ENCODE data around the gene SCARB2.

DNA sequence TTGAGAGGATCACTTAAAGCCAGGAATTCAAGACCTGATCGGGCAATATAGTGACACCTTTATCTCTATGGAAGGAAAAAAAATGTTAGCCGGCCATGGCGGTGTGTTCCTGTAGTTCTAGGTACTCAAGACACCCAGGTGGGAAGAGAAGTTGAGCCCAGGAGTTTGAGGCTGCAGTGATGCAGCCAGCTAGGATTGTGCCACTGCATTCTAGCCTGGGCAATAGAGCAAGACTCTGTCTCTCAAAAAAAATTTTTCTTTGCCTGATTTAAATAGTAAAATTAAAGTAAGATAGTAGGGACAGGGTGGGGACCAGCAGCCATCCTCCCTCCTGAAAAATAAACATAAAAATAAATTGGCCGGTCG lies 21.0 kb upstream of the SCARB2 start:
- TF ChIP-seq, protein P1, sequence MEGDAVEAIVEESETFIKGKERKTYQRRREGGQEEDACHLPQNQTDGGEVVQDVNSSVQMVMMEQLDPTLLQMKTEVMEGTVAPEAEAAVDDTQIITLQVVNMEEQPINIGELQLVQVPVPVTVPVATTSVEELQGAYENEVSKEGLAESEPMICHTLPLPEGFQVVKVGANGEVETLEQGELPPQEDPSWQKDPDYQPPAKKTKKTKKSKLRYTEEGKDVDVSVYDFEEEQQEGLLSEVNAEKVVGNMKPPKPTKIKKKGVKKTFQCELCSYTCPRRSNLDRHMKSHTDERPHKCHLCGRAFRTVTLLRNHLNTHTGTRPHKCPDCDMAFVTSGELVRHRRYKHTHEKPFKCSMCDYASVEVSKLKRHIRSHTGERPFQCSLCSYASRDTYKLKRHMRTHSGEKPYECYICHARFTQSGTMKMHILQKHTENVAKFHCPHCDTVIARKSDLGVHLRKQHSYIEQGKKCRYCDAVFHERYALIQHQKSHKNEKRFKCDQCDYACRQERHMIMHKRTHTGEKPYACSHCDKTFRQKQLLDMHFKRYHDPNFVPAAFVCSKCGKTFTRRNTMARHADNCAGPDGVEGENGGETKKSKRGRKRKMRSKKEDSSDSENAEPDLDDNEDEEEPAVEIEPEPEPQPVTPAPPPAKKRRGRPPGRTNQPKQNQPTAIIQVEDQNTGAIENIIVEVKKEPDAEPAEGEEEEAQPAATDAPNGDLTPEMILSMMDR (IDR thresholded peaks at IDR 0.05): no peak
- TF ChIP-seq POLR2A (IDR thresholded peaks at IDR 0.05): no peak

Measured in right lobe of liver (tissue), 4 donors.